ENCODE results near the gene TLE2. TPM values are rescaled to one million over a fixed set of nuclear protein-coding genes. Genes with fewer than 3 reads are reported as not detected.

The TLE2 gene
- total and polyA plus RNA-seq, 9 of the 15 experiments (the other 6 are each of a cell fraction or from before 2014, with no cell fraction given), result 0.35 to 13.1 (median 6.2) TPM

DNA sequence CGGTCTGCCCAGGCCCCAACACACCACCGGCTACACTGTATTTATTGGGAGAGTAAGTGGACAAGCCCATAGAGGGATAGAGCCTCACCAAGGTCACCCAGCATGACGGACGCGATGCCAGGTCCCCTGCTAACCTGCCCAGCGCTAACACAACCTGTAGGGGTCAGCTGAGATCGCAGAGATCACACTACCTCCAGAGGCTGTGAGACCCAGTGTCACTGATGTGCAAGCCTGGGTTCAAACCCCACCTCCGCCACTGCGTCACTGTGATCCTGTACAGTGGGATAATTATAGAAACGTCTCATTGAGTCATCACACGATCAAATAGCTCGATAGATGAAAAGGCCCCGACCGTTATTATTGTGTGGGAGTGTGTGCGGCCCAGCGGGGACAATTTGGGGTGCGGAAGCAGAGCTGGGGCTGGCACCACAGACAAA lies 10.6 kb upstream of the TLE2 start:
- no peaks in the 10 kb centered on the region for H4K20me1 ChIP-seq (replicated peaks; ENCODE audit: control insufficient read depth, insufficient read depth, low read length)
- no peak for TF ChIP-seq CBX5 (IDR thresholded peaks at IDR 0.05; ENCODE audit: borderline replicate concordance, low read depth)
- no peak for TF ChIP-seq THRAP3 (IDR thresholded peaks at IDR 0.05; ENCODE audit: borderline replicate concordance)
- peak; percentile 46 for TF ChIP-seq CREM (IDR thresholded peaks at IDR 0.05; ENCODE audit: low read depth)
- no peak for TF ChIP-seq ZC3H8 (IDR thresholded peaks at IDR 0.05)
- no peak for TF ChIP-seq NFIX (CRISPR knock-in tag; IDR thresholded peaks at IDR 0.05; ENCODE audit: low read depth)
- TF ChIP-seq, protein P1, sequence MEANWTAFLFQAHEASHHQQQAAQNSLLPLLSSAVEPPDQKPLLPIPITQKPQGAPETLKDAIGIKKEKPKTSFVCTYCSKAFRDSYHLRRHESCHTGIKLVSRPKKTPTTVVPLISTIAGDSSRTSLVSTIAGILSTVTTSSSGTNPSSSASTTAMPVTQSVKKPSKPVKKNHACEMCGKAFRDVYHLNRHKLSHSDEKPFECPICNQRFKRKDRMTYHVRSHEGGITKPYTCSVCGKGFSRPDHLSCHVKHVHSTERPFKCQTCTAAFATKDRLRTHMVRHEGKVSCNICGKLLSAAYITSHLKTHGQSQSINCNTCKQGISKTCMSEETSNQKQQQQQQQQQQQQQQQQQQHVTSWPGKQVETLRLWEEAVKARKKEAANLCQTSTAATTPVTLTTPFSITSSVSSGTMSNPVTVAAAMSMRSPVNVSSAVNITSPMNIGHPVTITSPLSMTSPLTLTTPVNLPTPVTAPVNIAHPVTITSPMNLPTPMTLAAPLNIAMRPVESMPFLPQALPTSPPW (CRISPR knock-in tag; IDR thresholded peaks at IDR 0.05), result 0 out of 2 replicates have a peak, but pooled peaks have one; percentile 9
- TF ChIP-seq ZC3H4 (CRISPR knock-in tag; IDR thresholded peaks at IDR 0.05; ENCODE audit: borderline replicate concordance), result no peak
- no peak for TF ChIP-seq HMG20A (CRISPR knock-in tag; conservative IDR thresholded peaks at IDR 0.05)
- no peak for TF ChIP-seq ZNF12 (CRISPR knock-in tag; IDR thresholded peaks at IDR 0.05)
- TF ChIP-seq, protein P2, sequence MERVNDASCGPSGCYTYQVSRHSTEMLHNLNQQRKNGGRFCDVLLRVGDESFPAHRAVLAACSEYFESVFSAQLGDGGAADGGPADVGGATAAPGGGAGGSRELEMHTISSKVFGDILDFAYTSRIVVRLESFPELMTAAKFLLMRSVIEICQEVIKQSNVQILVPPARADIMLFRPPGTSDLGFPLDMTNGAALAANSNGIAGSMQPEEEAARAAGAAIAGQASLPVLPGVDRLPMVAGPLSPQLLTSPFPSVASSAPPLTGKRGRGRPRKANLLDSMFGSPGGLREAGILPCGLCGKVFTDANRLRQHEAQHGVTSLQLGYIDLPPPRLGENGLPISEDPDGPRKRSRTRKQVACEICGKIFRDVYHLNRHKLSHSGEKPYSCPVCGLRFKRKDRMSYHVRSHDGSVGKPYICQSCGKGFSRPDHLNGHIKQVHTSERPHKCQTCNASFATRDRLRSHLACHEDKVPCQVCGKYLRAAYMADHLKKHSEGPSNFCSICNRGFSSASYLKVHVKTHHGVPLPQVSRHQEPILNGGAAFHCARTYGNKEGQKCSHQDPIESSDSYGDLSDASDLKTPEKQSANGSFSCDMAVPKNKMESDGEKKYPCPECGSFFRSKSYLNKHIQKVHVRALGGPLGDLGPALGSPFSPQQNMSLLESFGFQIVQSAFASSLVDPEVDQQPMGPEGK (CRISPR knock-in tag; IDR thresholded peaks at IDR 0.05; ENCODE audit: borderline replicate concordance), result no peak
- no peak for TF ChIP-seq MAZ (CRISPR knock-in tag; conservative IDR thresholded peaks at IDR 0.05 in 1 of 2, IDR thresholded peaks at IDR 0.05 in 1 of 2)
- no peak for TF ChIP-seq DNMT1 (IDR thresholded peaks at IDR 0.05)
- TF ChIP-seq, protein P3, sequence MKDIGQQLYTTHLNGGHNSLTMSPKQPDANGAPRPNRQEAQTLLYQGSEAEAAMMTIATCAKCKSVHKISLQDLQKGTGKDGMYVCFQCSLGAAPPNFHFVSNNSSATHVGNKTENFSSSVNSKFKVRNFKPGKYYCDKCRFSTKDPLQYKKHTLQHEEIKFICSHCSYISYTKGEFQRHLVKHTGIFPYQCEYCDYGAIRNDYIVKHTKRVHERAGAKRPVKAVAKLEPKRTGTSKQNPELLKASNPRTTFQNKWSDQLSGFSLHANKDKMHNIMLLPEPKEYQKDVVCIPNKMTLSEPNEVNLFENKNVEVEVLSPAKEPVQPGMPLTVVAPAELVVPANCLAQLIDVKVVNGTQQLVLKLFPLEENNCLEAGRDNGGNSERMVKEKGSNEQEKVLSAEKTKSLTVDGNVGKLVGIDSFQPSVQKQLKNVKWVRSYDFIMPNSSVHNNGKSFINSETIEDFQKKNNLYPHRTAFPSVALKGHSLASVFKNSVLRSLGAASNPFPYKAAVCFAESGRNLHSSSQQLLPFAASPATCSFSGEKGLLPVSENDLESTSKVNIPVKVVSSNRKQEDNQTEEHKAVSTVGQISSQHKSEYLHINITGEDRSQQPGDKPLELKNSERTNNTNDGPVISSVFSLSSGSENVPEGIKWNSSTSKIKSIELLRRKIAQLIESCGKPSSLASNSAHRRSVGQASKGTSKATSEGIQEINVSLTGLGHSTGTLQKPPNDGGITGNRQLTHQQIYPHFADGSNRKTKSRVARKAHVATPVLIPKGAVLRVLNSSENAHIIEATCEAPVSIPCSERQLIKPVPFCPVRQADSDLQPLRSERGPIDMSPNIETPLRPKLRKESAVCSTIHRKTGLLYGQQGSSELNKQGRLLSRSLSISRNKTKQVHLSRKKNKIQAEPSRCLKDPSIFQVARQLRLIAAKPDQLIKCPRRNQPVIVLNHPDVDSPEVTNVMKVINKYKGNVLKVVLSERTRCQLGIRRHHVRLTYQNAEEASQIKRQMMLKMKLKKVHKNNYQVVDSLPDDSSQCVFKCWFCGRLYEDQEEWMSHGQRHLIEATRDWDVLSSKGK (CRISPR knock-in tag; IDR thresholded peaks at IDR 0.05), result no peak
- TF ChIP-seq POLR3G (IDR thresholded peaks at IDR 0.05; ENCODE audit: extremely low read depth, insufficient read length, insufficient replicate concordance), result no peak
- TF ChIP-seq XRCC5 (IDR thresholded peaks at IDR 0.05; ENCODE audit: low read depth, low read length), result no peak
- no peak for TF ChIP-seq SOX6 (IDR thresholded peaks at IDR 0.05)
- peak; percentile 59 for TF ChIP-seq ZFX (CRISPR knock-in tag; IDR thresholded peaks at IDR 0.05)
- TF ChIP-seq KHSRP (IDR thresholded peaks at IDR 0.05), result no peak

More for the DNA sequence above, 10.6 kb upstream of the TLE2 start:
- Histone ChIP-seq H3K4me2 (ENCODE audit: insufficient read depth, low read length) (peak overlapping the region; percentile 9; the same call in 1 of the 2 replicates), H3K36me3 (ENCODE audit: control insufficient read depth, insufficient read depth, low read length) (no peaks in the 10 kb centered on the region), H3K9me3 (replicated peaks; ENCODE audit: control insufficient read depth, insufficient read depth, low read depth, low read length) (no peaks in the 10 kb centered on the region), H2AFZ (ENCODE audit: low read depth, low read length) (peak overlapping the region; percentile 51), H3K9ac (ENCODE audit: insufficient read depth in 1 of 2, low read depth in 2 of 2, low read length in 2 of 2) (peak overlapping the region; percentile 16 to 38; a peak in 2 of 4 replicates), H3K4me3 (no peak overlapping the region), H3K27me3 (ENCODE audit: control insufficient read depth in 2 of 2, insufficient read depth in 2 of 2, low read length in 2 of 2) (no peaks in the 10 kb centered on the region), H3K79me2 (ENCODE audit: control insufficient read depth, insufficient read depth, low read length) (peaks cover 6% of the 10 kb centered on the region; the same call in 1 of the 3 replicates), H3K9me1 (ENCODE audit: control insufficient read depth, insufficient read depth, low read length) (no peaks in the 10 kb centered on the region), H3K27ac (ENCODE audit: extremely low read depth, low read depth, low read length) (peak overlapping the region; percentile 41), H3K4me1 (replicated peaks in 1 of 2; ENCODE audit: control insufficient read depth in 2 of 2, insufficient read depth in 2 of 2, low read length in 2 of 2) (peaks cover 35 to 51% of the 10 kb centered on the region in 2 experiments)
- peak in 1 of 4 experiments; percentile 60 for DNase-seq (ENCODE audit: extremely low read depth in 1 of 4, low spot score in 3 of 4)
- WGBS (ENCODE audit: insufficient coverage, low coverage, missing lambda C conversion rate), result 32% methylated on average over 16 of the region's 17 CpGs
- intact Hi-C loops (cut with micrococcal nuclease), result loop anchor here (5.0 kb wide), 1 partner anchor 33 kb away; no protein-coding TSS in a partner anchor
- no peak for ATAC-seq
- peak; percentile 70 for FAIRE-seq
- POLR2A ChIA-PET, result interaction anchor here (0.6 to 1.8 kb wide), 8 partner anchors 11 to 1313 kb away, joined by 3 to 6 read pairs (median 3); no protein-coding TSS in a partner anchor
- CTCF ChIA-PET (ENCODE audit: low intra/inter-chr PET ratio), result no interaction called here
- in situ Hi-C loops (cut with MboI), result no loop called here
- no TSS peak for BruUV-seq (replicated peaks)
